GM10266 (cell line): Measurements from ENCODE around the gene PSME2.

Source experiments
- DNase-seq: peaks from one replicate; pipeline ENCODE4 v3.0.0; 2012; ENCODE audit errors: extremely low spot score
- TF ChIP-seq, protein P1 (sequence below): IDR thresholded peaks from 2 replicates; pipeline ENCODE4 v1.5.1; 2012; ENCODE audit warnings: mild to moderate bottlenecking, low read depth; ENCODE audit not compliant: control insufficient read depth, insufficient read depth; ENCODE audit errors: missing control alignments

The PSME2 gene

DNA sequence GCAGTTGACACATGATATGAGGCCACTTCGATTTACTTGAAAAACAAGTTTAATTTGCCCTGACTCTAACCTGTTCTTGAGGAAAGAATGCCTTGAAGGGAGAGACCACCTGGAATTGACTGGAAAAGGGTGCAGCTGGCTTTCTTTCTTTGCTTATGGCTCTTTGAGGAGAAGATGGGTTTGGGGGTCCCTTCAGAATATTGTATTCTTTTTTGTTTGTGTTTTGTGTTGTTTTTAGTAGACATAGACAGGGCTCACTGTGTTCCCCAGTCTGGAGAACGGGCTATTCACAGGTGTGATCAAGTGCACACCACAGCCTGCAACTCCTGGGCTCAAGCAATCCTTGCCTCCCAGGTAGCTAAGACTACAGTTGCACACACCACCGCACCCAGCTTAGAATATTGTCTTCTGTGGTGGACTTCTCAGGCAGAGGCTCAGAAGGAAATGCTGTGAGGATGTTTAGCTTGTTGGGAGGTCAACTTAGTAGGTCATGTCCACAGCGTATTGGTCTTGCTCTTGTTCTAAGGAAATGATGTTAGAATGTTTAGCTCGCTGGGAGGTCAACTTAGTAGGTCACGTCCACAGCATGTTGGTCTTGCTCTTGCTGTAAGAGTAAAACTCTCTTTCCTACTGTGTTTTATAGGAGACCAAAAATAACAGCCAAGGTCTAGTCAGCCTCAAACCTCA is 30.1 kb downstream of the PSME2 start:
- TF ChIP-seq, protein P1, sequence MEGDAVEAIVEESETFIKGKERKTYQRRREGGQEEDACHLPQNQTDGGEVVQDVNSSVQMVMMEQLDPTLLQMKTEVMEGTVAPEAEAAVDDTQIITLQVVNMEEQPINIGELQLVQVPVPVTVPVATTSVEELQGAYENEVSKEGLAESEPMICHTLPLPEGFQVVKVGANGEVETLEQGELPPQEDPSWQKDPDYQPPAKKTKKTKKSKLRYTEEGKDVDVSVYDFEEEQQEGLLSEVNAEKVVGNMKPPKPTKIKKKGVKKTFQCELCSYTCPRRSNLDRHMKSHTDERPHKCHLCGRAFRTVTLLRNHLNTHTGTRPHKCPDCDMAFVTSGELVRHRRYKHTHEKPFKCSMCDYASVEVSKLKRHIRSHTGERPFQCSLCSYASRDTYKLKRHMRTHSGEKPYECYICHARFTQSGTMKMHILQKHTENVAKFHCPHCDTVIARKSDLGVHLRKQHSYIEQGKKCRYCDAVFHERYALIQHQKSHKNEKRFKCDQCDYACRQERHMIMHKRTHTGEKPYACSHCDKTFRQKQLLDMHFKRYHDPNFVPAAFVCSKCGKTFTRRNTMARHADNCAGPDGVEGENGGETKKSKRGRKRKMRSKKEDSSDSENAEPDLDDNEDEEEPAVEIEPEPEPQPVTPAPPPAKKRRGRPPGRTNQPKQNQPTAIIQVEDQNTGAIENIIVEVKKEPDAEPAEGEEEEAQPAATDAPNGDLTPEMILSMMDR: no peak
- DNase-seq: no peak

DNA sequence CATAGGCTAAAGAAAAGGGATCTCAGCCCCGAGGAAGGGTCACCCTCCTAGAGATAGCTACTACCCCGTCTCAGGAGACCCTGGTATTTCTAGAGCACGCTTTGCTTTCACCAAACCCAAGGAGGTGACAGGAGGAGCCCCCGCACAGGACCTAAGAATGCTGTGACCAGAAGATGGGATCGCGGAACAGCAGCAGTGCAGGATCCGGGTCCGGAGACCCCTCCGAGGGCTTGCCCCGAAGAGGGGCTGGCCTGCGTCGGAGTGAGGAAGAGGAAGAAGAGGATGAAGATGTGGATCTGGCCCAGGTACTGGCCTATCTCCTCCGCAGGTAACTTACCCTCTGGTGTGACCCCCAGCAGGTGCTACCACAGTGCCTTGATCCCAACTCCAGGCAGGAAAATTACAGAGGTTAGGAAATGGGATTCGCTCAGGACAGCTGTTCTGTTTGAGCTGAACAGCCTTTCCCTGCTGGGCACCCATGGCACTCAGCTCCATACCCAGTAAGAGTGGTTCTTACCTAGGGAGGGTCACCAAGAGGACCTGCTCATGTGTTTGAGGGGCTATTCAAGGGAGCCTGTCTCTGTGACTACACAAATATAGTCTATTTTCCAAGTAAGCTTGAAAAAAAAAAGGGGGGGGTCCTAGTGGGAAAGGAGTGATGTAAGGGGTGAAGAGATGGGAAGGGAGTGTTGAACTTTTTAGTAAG is 30.8 kb downstream of the PSME2 start:
- TF ChIP-seq, protein P1: no peak
- DNase-seq: no peak

DNA sequence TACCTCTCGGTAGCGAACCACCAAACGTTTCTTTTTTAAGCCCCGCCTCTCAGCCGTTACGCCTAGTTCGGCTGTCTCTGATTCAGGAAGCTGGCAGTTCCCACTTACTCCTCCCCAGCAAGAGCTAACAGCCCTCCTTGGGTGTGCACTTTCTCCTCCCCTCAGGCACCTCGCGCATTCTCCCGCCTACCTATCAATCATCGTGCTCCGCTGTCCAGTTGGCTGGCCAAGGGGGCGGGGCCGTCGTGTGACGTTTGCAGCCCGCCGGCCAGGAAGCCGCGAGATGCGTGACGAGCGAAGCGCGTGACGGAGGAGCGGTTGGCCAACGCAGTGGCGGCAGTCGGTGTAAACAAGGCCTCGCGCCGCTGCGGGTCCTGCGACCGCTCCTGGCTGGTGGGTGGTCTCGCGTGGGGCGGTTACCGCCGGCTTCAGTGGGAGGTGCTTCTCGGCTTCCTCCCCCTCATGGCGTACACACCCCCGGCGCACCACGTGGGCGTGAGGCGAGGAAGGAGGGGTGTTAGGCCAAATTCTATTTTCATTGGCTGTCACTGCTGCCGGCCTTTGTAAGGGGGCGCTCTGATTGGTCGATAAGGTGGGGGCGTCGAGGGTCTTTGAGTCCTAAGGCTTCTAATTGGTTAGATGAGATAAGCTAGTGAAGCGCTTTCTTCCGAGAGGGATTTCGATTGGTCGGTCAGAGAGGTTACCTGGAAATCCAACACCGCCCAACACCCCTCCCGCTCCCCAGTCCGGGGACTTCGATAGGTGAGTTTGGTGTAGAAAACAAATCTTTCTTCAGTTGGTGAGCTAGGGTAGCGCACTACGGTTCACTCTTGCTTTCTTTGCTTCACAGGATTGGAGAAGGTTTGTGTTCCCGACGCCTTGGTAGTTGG is 31.6 kb downstream of the PSME2 start, which contains the start of the genes DCAF11 and NRL:
DCAF11 (plus strand) TSS at position 246 of the 890 bp plus-strand sequence. CDS start 818 bp downstream, outside the sequence.
NRL (minus strand) TSS at position 418 of the 890 bp plus-strand sequence. CDS start 32,101 bp downstream, outside the sequence.
- DNase-seq: peak; percentile 97

DNA sequence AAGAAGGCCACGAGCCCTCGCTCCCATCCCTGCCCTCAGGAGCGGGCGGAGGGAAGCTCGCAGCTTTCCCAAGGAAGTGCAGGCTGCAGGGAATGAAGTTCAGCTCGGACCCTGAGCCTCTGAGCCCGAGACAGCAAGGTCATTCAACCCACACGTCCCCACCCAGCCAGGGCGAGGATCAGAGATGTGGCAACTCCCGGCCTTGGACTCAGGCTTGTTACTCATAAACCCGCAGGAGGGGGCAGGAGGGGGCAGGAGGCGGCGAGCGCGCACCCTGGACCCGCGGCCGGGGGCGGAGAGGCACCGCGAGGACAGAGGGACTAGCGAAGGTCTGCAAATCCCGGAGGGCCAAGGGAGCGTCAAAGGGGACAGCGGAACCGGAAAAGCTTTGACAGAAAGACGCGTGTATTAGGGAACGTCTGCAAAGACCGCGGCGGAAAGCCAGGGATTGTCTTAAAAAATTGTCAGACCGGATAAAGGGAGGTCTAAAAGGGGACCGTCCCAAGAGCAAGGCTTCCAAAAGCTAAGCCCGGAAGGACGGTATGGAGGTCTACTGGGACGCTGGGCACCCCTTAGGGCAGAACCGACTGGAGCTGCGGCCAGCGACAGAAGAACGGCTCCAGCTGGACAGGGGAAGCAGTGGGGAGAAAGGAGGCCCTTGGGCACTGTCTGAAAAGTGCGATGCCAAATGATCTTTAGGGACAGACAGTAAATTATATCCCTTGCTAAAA is 32.4 kb downstream of the PSME2 start:
- peak; percentile 76 for DNase-seq
- TF ChIP-seq, protein P1: no peak

More for the DNA sequence above, 31.6 kb downstream of the PSME2 start, which contains the start of the genes DCAF11 and NRL:
- TF ChIP-seq, protein P1: no peak

DNA sequence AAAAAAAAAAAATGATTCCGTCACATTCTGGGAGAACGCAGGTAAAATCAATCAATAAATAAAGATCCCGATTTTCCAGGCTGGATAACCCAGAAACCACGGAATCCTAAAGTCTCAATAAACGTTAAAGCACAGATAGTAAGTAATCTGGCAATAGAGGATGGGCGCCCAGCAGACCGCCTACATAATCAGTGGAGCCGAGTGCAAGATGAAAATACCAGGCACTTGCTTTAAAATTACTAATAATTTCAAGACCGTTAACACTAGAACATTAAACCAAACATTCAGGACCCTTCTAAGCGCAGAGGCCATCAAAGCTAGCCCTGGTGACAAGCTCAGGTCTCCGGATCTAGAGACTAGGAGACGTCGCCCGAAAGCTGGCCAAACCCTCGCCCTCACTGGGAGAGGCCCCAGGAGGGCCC is 33.0 kb downstream of the PSME2 start:
- DNase-seq: no peak
- TF ChIP-seq, protein P1: no peak

DNA sequence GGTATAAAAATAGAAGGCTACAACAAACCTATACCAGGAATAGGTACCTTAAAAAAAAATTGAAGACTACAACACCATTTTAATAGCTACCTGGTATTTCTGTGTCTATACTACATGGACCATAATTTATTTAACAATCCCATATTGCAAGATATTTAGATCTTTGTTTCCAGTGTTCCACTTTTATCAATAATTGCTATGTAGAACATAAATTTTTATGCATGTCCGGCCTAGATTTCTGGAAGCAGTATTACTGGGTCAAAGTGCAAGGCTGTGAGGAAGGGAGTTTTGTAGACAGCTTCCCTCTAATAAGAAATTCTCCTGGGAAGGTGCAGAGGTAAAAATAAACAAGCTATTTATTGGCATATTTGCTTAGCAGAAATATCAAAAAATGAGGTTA is 35.9 kb downstream of the PSME2 start:
- DNase-seq: no peak
- TF ChIP-seq, protein P1: no peak
